Measurements from ENCODE around the gene CEP72.

Gene CEP72

DNA sequence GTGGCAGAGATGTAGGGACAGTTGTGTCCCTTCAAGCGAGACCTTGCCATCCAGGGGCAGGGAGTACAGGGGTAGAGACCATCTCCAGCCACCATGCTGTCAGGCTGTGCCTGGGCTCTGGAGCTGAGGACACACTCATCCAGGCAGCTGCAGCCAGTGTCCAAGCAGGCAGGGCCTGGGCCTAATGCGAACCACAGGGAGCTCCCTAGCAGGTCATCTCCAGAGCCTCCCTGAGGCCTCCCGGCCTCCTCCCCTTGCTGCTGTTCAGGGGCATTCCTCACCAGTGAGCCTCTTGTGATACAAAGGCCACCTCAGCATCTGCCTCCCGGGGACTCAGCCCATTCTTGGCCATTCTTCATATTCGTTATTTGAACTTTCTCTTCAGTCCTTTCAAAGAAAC, 46.0 kb downstream of the CEP72 start:
- peaks cover 32% of the 10 kb centered on the region for H3K36me3 ChIP-seq
- no peak for TF ChIP-seq CTCF (IDR thresholded peaks at IDR 0.05)
- no peak overlapping the region for H3K27ac ChIP-seq

DNA sequence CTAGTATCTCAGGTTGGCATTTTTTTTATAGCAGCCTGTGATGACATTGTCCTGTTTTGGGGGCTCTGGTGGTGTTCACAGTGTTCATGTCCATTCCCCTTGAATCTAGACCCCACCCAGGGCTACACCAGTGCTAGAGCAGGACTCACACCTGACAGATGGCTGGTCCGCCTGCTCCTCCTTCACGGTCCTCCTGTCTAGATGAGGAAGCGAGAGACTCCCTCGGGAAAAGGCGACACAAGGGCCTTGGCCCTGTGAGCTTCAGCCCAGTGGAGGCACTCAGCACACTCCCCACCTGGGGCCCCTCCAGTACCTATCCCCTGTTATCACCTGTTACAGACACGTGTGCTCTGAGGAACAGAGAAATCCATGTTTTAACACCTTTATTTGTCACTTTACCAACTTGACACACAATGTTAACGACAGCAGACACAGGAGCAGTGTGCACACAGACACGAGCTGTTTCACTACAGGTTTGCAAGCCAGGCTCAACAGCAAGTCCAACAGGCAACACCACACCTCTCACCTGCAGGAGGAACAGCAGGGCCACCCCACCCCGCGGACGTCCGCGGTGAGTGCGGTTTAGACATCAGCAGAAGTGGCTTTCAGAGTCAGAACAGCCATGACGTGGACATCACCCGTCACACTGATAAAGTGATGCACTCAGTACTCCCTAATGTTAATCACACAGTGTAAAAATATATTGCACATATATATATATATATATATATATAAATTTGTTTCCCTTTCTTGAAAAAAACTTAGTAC, 47.5 kb downstream of the CEP72 start:
- Histone ChIP-seq H3K4me1 (ENCODE audit: control insufficient read depth in 1 of 2, insufficient read depth in 1 of 2, low read depth in 1 of 2, low read length in 1 of 2) (no peaks in the 10 kb centered on the region), H3K4me3 (ENCODE audit: low read depth in 1 of 2, low read length in 1 of 2) (no peak overlapping the region), H3K27ac (no peak overlapping the region), H3K9me3 (no peaks in the 10 kb centered on the region), H3K36me3 (peaks cover 45% of the 10 kb centered on the region), H3K27me3 (no peaks in the 10 kb centered on the region)
- TF ChIP-seq CTCF (IDR thresholded peaks at IDR 0.05): no peak

More for the DNA sequence above, 46.0 kb downstream of the CEP72 start:
- no peaks in the 10 kb centered on the region for H3K27me3 ChIP-seq
- no peaks in the 10 kb centered on the region for H3K9me3 ChIP-seq
- H3K4me3 ChIP-seq (ENCODE audit: low read depth in 1 of 2, low read length in 1 of 2): no peak overlapping the region
- H3K4me1 ChIP-seq (ENCODE audit: control insufficient read depth in 1 of 2, insufficient read depth in 1 of 2, low read depth in 1 of 2, low read length in 1 of 2): no peaks in the 10 kb centered on the region

GRCh38 chr5:660491-661030, 48.4 kb downstream of the CEP72 start:
- Histone ChIP-seq H3K27me3 (no peaks in the 10 kb centered on the region), H3K36me3 (peaks cover 52% of the 10 kb centered on the region), H3K9me3 (no peaks in the 10 kb centered on the region), H3K27ac (no peak overlapping the region), H3K4me1 (ENCODE audit: control insufficient read depth in 1 of 2, insufficient read depth in 1 of 2, low read depth in 1 of 2, low read length in 1 of 2) (no peaks in the 10 kb centered on the region), H3K4me3 (ENCODE audit: low read depth in 1 of 2, low read length in 1 of 2) (no peak overlapping the region)
- no peak for TF ChIP-seq CTCF (IDR thresholded peaks at IDR 0.05)

DNA sequence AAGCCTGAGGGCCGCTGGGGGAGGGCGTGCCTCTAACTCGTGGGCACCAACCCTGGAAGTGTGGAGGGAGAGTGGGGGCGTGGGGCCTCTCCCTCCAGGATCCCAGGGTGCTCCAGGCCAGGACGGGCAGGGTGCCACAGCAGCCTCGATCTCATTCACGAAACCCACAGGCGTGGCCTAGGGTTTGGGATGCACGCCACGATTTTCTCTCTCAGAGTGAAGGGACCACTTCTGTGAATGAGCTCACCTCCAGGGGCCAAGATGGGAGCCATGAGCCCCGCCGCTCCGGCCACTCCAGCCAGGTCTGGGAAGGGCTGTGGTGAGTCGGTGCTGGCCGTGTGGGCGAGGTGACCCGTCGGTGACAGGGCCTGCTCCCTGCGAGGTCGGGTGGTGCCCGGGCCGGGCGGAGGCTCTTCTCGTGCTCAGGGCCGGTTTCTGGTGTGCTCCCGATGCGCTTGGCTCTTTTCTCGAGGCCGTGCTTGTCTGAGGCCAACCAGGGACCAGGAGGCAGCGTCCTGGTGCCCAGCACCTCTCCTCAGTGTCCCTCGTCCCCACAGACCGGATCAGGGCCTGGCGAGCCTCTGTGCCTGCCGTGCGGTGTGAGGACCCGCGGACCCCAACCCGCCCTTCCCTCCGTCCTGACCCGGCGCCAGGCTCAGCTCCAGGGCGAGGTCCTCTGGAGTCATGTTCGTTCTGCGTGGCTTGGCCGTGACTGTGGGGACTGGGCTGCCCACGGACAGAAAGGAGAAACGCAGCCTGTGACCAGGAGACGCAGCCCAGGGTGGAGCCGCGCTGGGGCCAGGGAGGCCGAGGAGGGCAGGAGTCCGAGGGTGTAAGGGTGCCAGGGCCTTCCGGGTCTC, 50.0 kb downstream of the CEP72 start:
- Histone ChIP-seq H3K27me3 (no peaks in the 10 kb centered on the region), H3K4me1 (ENCODE audit: control insufficient read depth in 1 of 2, insufficient read depth in 1 of 2, low read depth in 1 of 2, low read length in 1 of 2) (no peaks in the 10 kb centered on the region), H3K9me3 (no peaks in the 10 kb centered on the region), H3K4me3 (ENCODE audit: low read depth in 1 of 2, low read length in 1 of 2) (no peak overlapping the region), H3K36me3 (peaks cover 57% of the 10 kb centered on the region), H3K27ac (no peak overlapping the region)
- no peak for TF ChIP-seq CTCF (IDR thresholded peaks at IDR 0.05)

DNA sequence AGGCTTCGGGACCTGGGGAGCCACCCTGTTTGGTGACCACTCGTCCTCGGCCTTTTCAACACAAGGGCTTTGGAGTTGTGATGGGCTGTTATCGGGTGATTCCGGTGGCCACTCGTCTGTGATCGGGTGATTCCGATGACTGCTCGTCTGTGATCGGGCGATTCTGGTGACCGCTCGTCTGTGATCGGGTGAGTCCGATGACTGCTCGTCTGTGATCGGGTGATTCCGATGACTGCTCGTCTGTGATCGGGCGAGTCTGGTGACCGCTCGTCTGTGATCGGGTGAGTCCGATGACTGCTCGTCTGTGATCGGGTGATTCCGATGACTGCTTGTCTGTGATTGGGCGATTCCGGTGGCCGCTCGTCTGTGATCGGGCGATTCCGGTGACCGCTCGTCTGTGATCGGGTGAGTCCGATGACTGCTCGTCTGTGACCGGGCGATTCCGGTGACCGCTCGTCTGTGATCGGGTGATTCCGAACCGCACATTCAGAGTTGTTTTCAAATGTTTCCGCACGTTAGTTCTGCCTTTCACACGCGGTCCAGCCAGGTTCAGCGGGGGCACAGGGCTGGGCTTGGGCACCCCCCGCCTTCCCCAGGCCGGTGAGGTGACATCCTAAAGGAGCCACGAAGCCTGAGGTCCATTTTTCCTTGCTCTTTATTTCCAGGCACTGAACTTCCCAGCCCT, 50.8 kb downstream of the CEP72 start:
- H3K27me3 ChIP-seq: no peaks in the 10 kb centered on the region

More for the DNA sequence above, 50.8 kb downstream of the CEP72 start:
- peaks cover 50% of the 10 kb centered on the region for H3K36me3 ChIP-seq
- TF ChIP-seq CTCF (IDR thresholded peaks at IDR 0.05): no peak
- no peaks in the 10 kb centered on the region for H3K9me3 ChIP-seq
- no peaks in the 10 kb centered on the region for H3K4me1 ChIP-seq (ENCODE audit: control insufficient read depth in 1 of 2, insufficient read depth in 1 of 2, low read depth in 1 of 2, low read length in 1 of 2)
- H3K27ac ChIP-seq: no peak overlapping the region
- no peak overlapping the region for H3K4me3 ChIP-seq (ENCODE audit: low read depth in 1 of 2, low read length in 1 of 2)
